ENCODE data around the gene B3GAT2.

Gene B3GAT2

DNA sequence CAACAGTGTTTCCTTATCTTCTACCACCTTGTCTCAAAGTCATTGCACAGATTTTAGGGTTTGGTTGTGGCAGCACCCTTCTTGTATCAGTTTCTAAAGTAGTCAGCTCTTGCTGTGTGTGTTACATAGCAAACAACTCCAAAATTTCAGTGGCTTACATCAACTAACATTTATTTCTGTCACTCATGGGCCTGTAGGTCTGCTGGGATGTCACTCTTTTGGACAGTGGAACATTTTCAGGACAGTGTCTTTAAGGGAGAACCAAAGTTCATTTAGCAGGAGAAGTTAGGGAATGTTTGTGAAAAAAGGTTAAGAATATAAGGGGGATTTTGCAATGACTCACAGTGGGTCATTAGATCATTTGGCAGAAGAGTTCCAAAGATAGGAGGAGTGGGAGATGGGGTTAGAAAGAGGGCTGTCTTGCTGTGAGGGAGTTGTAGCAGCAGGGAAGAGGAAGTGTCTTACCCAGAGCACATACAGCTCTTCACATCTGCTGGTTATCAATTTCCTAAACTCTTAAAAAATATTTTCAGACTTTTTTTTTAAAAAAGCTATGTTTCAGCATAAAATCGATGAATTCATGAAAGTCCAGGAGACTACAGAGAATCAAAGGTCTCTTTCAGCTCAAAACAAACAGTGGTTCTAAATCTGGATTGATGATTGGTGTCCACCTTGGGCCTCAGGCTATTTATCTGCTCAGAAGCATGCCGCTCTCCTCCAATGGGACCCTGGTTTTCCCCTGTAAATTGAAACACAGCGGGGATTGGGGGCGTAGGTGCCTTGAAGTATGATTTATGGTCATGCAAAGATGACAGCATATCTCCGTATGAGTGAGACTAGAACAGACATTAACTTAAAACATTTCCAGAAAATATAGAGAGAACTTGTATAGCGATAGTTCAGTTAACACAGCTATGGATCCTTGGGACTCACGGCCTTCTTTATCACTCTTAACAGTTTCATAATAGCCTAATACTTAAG lies 117.3 kb downstream of the B3GAT2 start:
- no peak for DNase-seq

DNA sequence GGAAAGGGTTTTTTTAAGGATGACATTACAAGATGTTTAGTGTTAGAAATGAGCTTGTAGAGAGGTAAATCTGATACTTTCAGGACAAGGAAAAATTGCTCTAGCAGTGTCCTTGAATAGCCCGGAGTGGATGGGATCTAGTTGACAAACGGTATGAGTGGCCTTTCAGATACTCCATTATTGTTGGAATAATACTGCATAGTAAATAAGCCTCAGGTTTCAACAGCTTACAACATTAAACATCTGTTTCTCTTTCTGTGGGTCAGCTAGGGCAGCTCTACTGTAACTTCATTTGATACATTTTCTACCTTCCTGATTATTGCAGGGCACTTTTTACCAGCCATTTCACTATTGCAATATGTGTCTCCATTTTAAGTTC lies 118.0 kb downstream of the B3GAT2 start:
- DNase-seq = peak; percentile 77

GRCh38 chr6:70834520-70834919 lies 122.3 kb downstream of the B3GAT2 start:
- DNase-seq = no peak

- DNase-seq = no peak
Observed at GRCh38 chr6:70831427-70831826, 125.4 kb downstream of the B3GAT2 start.

- no peak for DNase-seq
Observed at GRCh38 chr6:70823651-70824050, 133.2 kb downstream of the B3GAT2 start.

GRCh38 chr6:70821751-70822150 lies 135.1 kb downstream of the B3GAT2 start:
- DNase-seq = no peak

DNA sequence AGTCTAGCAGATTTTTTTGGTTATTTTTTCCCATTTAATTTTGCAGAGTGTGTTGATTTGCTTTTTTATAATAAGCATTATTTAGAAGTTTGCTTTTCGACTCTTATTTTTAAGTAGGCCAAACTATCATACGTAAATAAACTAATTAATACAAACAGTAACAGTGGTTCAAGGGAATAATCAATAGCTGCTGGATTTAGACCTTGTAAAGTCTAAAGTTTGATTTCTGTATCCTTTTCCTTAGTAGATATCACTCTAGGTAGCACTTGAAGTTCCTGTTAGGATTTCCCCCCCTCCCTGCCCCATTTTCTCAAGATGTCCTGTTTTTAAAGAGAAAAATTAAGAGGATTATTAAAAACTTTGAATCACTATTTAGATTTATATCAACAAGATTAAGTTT lies 136.1 kb downstream of the B3GAT2 start:
- no peak for DNase-seq

DNA sequence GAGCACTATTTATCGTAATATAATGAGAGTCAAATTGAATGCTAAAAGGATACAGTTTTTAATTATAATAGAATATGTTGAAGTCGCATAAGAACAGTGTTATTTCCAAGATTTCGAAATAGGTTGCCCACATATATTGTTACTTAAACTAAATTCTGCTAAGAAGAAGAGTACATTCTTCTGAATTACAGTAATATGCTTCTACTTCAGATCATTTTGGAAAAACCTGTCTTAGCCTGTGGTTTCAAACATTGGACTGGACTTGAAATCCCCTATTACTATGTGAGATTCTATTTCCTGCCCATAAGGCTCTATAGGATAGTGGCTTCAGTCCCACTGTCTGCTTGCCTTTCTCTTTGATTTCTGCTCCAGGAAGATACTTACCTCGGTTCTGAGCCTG lies 137.2 kb downstream of the B3GAT2 start:
- no peak for DNase-seq

DNA sequence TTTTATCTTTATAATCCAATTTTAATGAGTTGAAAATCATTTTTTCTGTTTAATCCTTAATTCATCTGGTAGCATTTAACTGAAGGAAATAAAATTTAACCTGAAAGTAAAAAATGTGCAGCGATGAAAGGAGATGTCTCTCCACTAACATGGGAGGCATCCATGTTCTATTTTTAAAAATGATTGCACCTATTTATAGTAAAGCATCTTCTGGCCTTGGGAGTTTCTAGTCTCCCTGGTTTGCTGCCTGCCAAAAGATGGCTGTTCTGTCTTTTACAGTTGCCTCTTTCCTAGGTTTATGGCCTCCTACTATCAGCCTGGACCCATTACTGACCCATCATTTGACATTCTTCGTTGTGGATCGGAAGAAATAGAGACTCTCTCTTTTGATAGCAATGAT lies 143.0 kb downstream of the B3GAT2 start:
- DNase-seq = no peak

GRCh38 chr6:70811788-70812187 lies 145.1 kb downstream of the B3GAT2 start:
- DNase-seq = no peak
